GM03348 (cell line): ENCODE results near the gene MAGED1.
"Not testable (repeated sequence)": the region's sequence is repeated elsewhere in the genome, so short reads cannot be mapped to it uniquely, and the experiment has no call there.

Source experiments
- DNase-seq: peaks from one replicate; pipeline ENCODE4 v3.0.0; 2012; ENCODE audit warnings: low spot score

The MAGED1 gene

GRCh38 chrX:51894697-51895336 is 1.4 kb downstream of the MAGED1 start:
- DNase-seq = peak; percentile 40

GRCh38 chrX:51896626-51897025 is 3.2 kb downstream of the MAGED1 start:
- DNase-seq = no peak

- DNase-seq = peak; percentile 13
Observed at GRCh38 chrX:51899741-51900140, 6.3 kb downstream of the MAGED1 start.

DNA sequence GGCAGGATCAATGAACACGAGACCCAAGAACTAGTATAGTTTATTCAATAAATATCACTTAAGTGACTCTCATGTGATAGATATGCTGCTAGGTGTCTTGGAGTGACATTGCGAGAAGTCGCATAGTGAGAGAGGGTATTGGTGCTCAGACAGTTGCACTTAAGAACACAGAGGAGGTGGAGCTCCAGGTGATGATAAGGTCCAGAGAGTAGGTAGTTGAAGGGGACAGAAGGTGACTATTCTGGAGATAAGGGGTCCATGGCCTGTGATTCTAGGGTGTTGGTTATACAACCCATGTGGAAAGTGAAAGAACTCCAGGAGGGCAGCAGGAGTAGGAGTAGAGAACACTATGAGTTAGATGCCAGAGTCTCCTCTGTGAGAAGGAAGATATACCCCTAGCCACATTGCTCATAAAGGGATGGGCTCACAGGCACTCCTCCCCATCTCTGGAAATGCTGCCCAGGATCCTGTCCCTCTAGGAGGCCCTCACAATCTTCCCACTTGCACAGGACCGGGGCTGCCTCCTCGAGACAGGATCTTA is 9.2 kb downstream of the MAGED1 start:
- DNase-seq = no peak

- DNase-seq = not testable (repeated sequence)
Observed at GRCh38 chrX:51905152-51905551, 11.7 kb downstream of the MAGED1 start.

DNA sequence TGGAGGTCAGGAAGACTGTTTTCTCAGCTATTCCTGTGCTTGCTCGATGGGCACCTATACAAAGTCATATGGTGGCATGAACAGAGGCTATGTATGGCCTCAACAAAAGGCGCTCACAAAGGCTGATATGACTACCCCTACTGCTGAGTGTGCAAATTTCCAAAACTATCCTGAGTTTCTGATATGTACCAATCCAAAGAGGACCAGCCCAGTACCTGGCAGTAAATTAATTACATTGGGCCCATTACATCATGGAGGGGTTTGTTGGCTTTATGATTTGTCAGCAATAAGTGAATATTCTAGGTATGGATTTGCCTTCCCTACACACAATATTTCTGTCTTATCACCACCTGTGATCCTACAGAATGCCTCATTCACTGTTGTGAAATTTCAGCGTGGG is 12.3 kb downstream of the MAGED1 start:
- no peak for DNase-seq

DNA sequence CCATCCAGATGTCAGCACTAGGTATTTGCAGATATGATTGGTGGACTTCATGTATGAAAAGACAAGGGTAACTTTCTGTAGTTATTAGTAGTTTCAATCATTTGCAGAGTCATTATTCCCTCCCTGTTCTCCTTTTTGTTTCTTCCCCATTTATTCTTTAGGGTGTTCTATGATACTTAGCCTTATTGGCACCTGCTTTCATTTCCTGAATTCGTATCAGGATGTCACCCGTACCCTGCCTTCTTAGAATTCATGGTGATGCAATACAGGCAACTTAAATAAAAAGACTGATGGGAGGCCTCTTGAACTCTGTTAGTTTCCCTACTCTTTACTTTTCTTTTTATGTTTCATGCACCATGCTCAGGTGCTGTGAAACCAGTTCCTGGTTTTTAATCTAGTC is 24.2 kb downstream of the MAGED1 start:
- no peak for DNase-seq

DNA sequence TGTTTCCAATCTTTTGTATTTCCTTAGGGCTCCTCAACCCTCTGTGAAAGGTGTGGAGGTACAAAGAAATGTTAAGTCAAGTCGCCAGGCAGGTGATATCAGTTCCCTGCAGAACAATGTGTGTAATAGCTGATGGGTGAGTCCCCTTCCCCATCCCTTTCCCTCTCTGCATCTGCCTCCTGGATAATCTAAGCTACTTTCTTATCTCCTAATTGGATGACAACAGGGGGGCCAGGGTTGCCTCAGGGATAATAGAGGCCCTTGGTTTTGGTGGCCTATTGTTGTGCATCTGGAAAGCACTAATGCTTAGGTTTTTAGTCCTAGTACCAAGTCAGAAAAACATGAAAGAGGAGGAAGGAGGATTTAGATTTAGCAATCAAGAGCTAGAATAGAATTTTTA is 29.1 kb downstream of the MAGED1 start:
- DNase-seq = no peak

DNA sequence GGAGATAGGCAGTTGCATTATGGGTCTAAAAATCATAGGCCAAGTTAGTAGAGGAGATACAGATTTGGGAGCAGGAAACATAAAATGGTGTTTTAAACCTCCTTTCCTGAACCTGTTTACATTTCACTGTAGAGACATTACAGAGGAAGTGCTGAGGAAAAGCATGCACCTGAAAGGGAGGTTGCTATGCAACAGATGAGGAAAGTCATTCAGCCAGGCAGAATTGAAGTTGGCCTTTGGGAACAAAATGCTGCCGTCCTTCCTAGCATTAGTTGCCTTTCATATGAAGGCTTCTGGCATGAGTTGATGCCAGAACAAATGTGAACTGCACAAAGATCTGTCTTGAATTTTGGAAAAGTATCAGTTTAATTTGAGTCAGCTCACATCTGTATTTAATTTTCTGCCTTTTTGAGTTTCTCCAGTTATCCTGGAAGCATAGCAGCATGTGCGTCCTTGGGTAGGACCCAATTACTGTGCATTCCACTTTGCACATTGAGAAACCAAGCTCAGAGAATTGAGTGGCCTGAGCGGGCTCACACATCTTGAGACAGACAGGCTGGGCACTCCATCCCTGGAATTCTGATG is 38.2 kb downstream of the MAGED1 start:
- peak; percentile 13 for DNase-seq
